ENCODE measurements around the gene RPL15.

GRCh38 chr3:23964537-23965235 lies 47.8 kb downstream of the RPL15 start:
- no peak for TF ChIP-seq CTCF (IDR thresholded peaks at IDR 0.05)
- no peak for TF ChIP-seq POLR2A (IDR thresholded peaks at IDR 0.05)
- TF ChIP-seq POLR2AphosphoS5 (IDR thresholded peaks at IDR 0.05), result no peak
